ENCODE data around the gene PTBP1. TPM values are rescaled to one million over a fixed set of nuclear protein-coding genes. Genes with fewer than 3 reads are reported as not detected.
A peak's percentile ranks its signal among the peaks of the same experiment; 100 is the strongest.

The PTBP1 gene
- total and polyA plus RNA-seq, 2 of the 13 experiments (the other 11 are each of a cell fraction or from before 2014, with no cell fraction given) = 195 to 288 TPM

GRCh38 chr19:792306-792885 is 4.9 kb upstream of the PTBP1 start:
- DNase-seq (ENCODE audit: low spot score) (no peak), FAIRE-seq (no peak), ATAC-seq (no peak)
- 36% methylated on average over 9 of the region's 16 CpGs for WGBS (ENCODE audit: low lambda C conversion rate)
- POLR2A ChIA-PET = interaction anchor here (1.1 kb wide), 1 partner anchor 9 kb away, joined by 4 read pairs; no protein-coding TSS in a partner anchor
- no TSS peak for BruUV-seq (replicated peaks)
- in situ Hi-C loops (cut with HindIII; ENCODE audit: extremely low pct_ligation_motif_present, low pct_unique_long_range_greater_than_20kb) (no loop called here), intact Hi-C loops (cut with micrococcal nuclease; ENCODE audit: unreplicated experiment) (no loop called here)
- Histone ChIP-seq H3K27ac (ENCODE audit: extremely low read length, insufficient read depth, low read length) (no peak overlapping the region), H3K4me3 (replicated peaks in 1 of 3; ENCODE audit: insufficient read depth in 1 of 3, low read depth in 2 of 3, low read length in 3 of 3) (peak overlapping the region in 1 of 3 experiments; percentile 38; a peak in 1 of 6 replicates), H3K27me3 (ENCODE audit: control insufficient read depth in 1 of 2, insufficient read depth in 2 of 2, low read length in 2 of 2) (no peaks in the 10 kb centered on the region), H3K79me2 (ENCODE audit: insufficient read depth, low read length) (no peaks in the 10 kb centered on the region), H3K4me2 (ENCODE audit: low read depth, low read length) (peak overlapping the region; percentile 43), H3K36me3 (replicated peaks in 1 of 2; ENCODE audit: control insufficient read depth in 1 of 2, insufficient read depth in 2 of 2, low read length in 2 of 2) (no peaks in the 10 kb centered on the region), H2AFZ (ENCODE audit: low read length) (no peak overlapping the region), H3K9me3 (ENCODE audit: low read length) (no peaks in the 10 kb centered on the region), H4K20me1 (ENCODE audit: insufficient read depth, low read length) (no peaks in the 10 kb centered on the region), H3K9ac (ENCODE audit: insufficient read depth, low read depth, low read length) (peak overlapping the region; percentile 10; the same call in 1 of the 2 replicates), H3K4me1 (ENCODE audit: insufficient read depth, low read length) (peaks cover 77% of the 10 kb centered on the region)
- CTCF ChIA-PET (ENCODE audit: low intra/inter-chr PET ratio, low total read pairs) = no interaction called here
- TF ChIP-seq ATF2 (CRISPR knock-in tag; IDR thresholded peaks at IDR 0.05) (no peak), SNRNP70 (IDR thresholded peaks at IDR 0.05; ENCODE audit: low read depth, low read length) (no peak), ZNF432 (CRISPR knock-in tag; IDR thresholded peaks at IDR 0.05; ENCODE audit: borderline replicate concordance) (no peak), SOX6 (IDR thresholded peaks at IDR 0.05) (no peak), SOX6 (CRISPR knock-in tag; IDR thresholded peaks at IDR 0.05) (no peak), ZNF17 (CRISPR knock-in tag; IDR thresholded peaks at IDR 0.05) (no peak), ZNF770 (CRISPR knock-in tag; IDR thresholded peaks at IDR 0.05) (peak; percentile 15; the same call in 1 of the 2 replicates), DR1 (CRISPR knock-in tag; IDR thresholded peaks at IDR 0.05) (no peak), GZF1 (CRISPR knock-in tag; IDR thresholded peaks at IDR 0.05) (no peak), ZBTB7B (CRISPR knock-in tag; IDR thresholded peaks at IDR 0.05) (0 out of 2 replicates have a peak, but pooled peaks have one; percentile 24), ETV5 (CRISPR knock-in tag; IDR thresholded peaks at IDR 0.05; ENCODE audit: borderline replicate concordance) (peak; percentile 21; the same call in 1 of the 2 replicates), GABPA (IDR thresholded peaks at IDR 0.05; ENCODE audit: low read depth, low read length) (no peak), GABPA (CRISPR knock-in tag; IDR thresholded peaks at IDR 0.05; ENCODE audit: low read depth) (peak; percentile 32; the same call in 1 of the 2 replicates), ZNF101 (CRISPR knock-in tag; IDR thresholded peaks at IDR 0.05; ENCODE audit: borderline replicate concordance, low read depth) (no peak), ZNF687 (CRISPR knock-in tag; IDR thresholded peaks at IDR 0.05) (peak; percentile 36), ZNF121 (CRISPR knock-in tag; IDR thresholded peaks at IDR 0.05) (0 out of 2 replicates have a peak, but pooled peaks have one; percentile 31), ARHGAP35 (CRISPR knock-in tag; IDR thresholded peaks at IDR 0.05; ENCODE audit: borderline replicate concordance) (no peak), MXI1 (IDR thresholded peaks at IDR 0.05; ENCODE audit: borderline replicate concordance, low read depth, low read length) (no peak)
